Endometrial microvascular endothelial cells (primary cell): ENCODE results near the gene LEAP2. TPM values are rescaled to one million over a fixed set of nuclear protein-coding genes. Genes with fewer than 3 reads are reported as not detected.

Source experiments
- in situ Hi-C: cut with HindIII; loops from 2 replicates; pipeline ENCODE4 v1.10.0; 2017; ENCODE audit warnings: low sequenced_read_pairs, low pct_unique_long_range_greater_than_20kb; ENCODE audit errors: inconsistent ontology term
- total RNA-seq: library from RNA; depleted of rRNA; stranded (reverse); fragments of >200 nt; gene quantifications from one replicate; pipeline ENCODE4 v1.2.3, GENCODE V29; 2015; ENCODE audit errors: inconsistent ontology term

LEAP2 gene
- total RNA-seq, 1 donor from 2014 or later, result not detected

GRCh38 chr5:132907161-132907560 lies 33.7 kb downstream of the LEAP2 start:
- in situ Hi-C loops, result no loop called here

DNA sequence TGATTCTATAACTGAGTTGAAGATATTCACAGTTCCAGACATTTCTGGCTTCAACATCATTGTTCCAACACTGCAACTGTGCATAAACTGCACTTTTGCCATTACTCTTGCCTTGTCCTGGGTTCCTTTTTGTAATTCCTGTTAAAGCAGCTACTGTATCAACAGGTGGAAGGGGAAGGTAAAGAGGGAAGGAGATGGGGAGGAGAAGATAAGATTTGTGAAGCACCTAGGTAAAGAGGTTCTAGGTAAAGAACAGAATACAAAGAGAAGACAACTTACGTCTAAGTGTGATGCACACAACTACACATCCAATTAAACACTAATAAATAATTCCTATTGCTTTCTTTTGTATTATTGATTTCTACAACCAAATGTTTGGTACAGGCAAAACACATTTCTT lies 36.2 kb downstream of the LEAP2 start:
- in situ Hi-C loops, result no loop called here

DNA sequence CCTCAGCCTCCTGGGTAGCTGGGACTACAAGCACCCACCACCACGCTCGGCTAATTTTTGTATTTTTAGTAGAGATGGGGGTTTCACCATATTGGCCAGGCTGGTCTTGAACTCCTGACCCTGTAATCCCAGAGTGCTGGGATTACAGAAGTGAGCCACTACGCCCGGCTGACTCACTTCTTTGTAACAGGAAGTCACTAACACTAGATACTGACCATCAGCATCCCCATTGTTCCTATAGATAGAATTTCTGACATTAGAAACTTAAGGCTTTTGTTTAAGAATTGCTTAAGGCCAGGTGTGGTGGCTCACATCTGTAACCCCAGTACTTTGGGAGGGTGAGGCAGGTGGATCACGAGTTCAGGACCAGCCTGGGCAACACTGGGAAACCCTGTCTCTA lies 42.2 kb downstream of the LEAP2 start:
- in situ Hi-C loops, result no loop called here

DNA sequence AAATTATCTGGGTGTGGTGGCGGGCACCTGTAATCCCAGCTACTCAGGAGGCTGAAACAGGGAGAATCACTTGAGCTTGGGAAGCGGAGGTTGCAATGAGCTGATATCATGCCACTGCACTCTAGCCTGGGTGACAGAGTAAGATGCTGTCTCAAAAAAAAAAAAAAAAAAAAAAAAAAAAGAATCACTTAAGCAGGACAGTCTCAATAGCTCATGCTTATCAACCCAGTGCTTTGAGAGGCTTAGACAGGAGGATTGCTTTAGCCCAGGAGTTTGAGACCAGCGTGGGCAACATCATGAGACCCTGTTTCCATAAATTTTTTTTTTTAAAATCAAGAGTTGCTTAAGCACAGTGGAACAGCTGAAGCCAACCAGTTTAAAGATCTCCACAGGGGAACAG lies 42.6 kb downstream of the LEAP2 start:
- in situ Hi-C loops, result no loop called here

Other genes with a start within 250 kb of the LEAP2 start
- gene IL13, start 215.5 kb upstream of the LEAP2 start, total RNA-seq, result not detected
- gene IL4, start 199.7 kb upstream of the LEAP2 start, total RNA-seq, result not detected
- gene KIF3A, start 136.1 kb upstream of the LEAP2 start, total RNA-seq, result 8.0 TPM
- not detected for gene CCNI2, start 126.2 kb upstream of the LEAP2 start, total RNA-seq
- gene SEPTIN8, start 96.4 kb upstream of the LEAP2 start, total RNA-seq, result 61.0 TPM
- gene SOWAHA, start 60.4 kb upstream of the LEAP2 start, total RNA-seq, result not detected
- 28.4 TPM for gene SHROOM1, start 43.0 kb upstream of the LEAP2 start, total RNA-seq
- 1.3 TPM for gene GDF9, start 7.2 kb upstream of the LEAP2 start, total RNA-seq
- gene UQCRQ, start 7.0 kb upstream of the LEAP2 start, total RNA-seq, result 184 TPM
- 35.0 TPM for gene AFF4, start 90.0 kb downstream of the LEAP2 start, total RNA-seq
- 8.5 TPM for gene ZCCHC10, start 152.9 kb downstream of the LEAP2 start, total RNA-seq
- 103 TPM for gene HSPA4, start 178.3 kb downstream of the LEAP2 start, total RNA-seq